Adipose tissue (tissue), 3 donors: ENCODE data around the gene ERBB2. TPM values are rescaled to one million over a fixed set of nuclear protein-coding genes. Genes with fewer than 3 reads are reported as not detected.

Source experiments
- H3K27ac ChIP-seq: one replicate; pipeline ENCODE4 v1.5.1; 2013; ENCODE audit warnings: low read depth, low read length
- WGBS, 3 donors: extraction: QIAGEN DNeasy Blood & Tissue Kit; methylation state at CpG; one replicate each; pipeline ENCODE4 v1.1.7; 2013; 5-methylcytosine and 5-hydroxymethylcytosine counted together
- polyA plus RNA-seq, 3 donors: library from polyadenylated mRNA; stranded (reverse); fragments of 200-250 nt; gene quantifications; one replicate each; pipeline ENCODE4 v1.2.3, GENCODE V29; 2013
- donor health status: healthy with polysubstance abuse.
- donor health status: Bipolar disorder and iron deficiency.
- donor health status: healthy.

ERBB2 gene
- polyA plus RNA-seq = 10 to 100 TPM in 1 of 3 donors, 1 to 10 TPM in 2; 7.2 to 28.0 (median 7.4) TPM

- H3K27ac ChIP-seq = no peak within 1 kb of the TSS
- WGBS, 3 donors = 2 to 9% (median 8%) methylated on average over 19 to 20 of the region's 20 CpGs
Measured at GRCh38 chr17:39699818-39700147, at the start of gene ERBB2. ERBB2 (plus strand) TSS chr17:39700064; CDS start chr17:39700239, 175 bp downstream.

GRCh38 chr17:39650121-39650579 lies 49.7 kb upstream of the ERBB2 start:
- WGBS, 3 donors = 83 to 87% (median 87%) methylated on average over 11 of the region's 11 CpGs
- no peak overlapping the region for H3K27ac ChIP-seq

- H3K27ac ChIP-seq = no peak overlapping the region
- 57 to 61% (median 57%) methylated on average over 8 of the region's 8 CpGs for WGBS, 3 donors
Measured at GRCh38 chr17:39651923-39652586, 47.8 kb upstream of the ERBB2 start.

- no peak overlapping the region for H3K27ac ChIP-seq
- 59 to 73% (median 67%) methylated on average over 7 of the region's 7 CpGs for WGBS, 3 donors
Measured at GRCh38 chr17:39652587-39653315, 47.1 kb upstream of the ERBB2 start.

- no peak overlapping the region for H3K27ac ChIP-seq
- 83 to 86% (median 86%) methylated on average over 9 to 12 of the region's 12 CpGs for WGBS, 3 donors
Measured at GRCh38 chr17:39653316-39653661, 46.6 kb upstream of the ERBB2 start.

- 56 to 70% (median 69%) methylated on average over 14 of the region's 14 CpGs for WGBS, 3 donors
- no peak overlapping the region for H3K27ac ChIP-seq
Measured at GRCh38 chr17:39653662-39654331, 46.1 kb upstream of the ERBB2 start.

- 90 to 92% (median 92%) methylated on average over 2 of the region's 2 CpGs for WGBS, 3 donors
- H3K27ac ChIP-seq = no peak overlapping the region
Measured at GRCh38 chr17:39655105-39655504, 44.8 kb upstream of the ERBB2 start.

GRCh38 chr17:39658346-39658745 lies 41.5 kb upstream of the ERBB2 start:
- WGBS, 3 donors = 86 to 95% (median 94%) methylated on average over 11 of the region's 11 CpGs
- H3K27ac ChIP-seq = no peak overlapping the region

- 81 to 89% (median 87%) methylated on average over 3 of the region's 3 CpGs for WGBS, 3 donors
- no peak overlapping the region for H3K27ac ChIP-seq
Measured at GRCh38 chr17:39658760-39659159, 41.1 kb upstream of the ERBB2 start.

GRCh38 chr17:39659279-39660010 lies 40.4 kb upstream of the ERBB2 start:
- WGBS, 3 donors = 47 to 68% (median 47%) methylated on average over 15 of the region's 15 CpGs
- H3K27ac ChIP-seq = no peak overlapping the region

- no peak overlapping the region for H3K27ac ChIP-seq
- WGBS, 3 donors = 66 to 81% (median 68%) methylated on average over 5 of the region's 5 CpGs
Measured at GRCh38 chr17:39660011-39660360, 39.9 kb upstream of the ERBB2 start.

GRCh38 chr17:39660397-39661385 lies 39.2 kb upstream of the ERBB2 start:
- no peak overlapping the region for H3K27ac ChIP-seq
- WGBS, 3 donors = 79 to 88% (median 81%) methylated on average over 35 of the region's 35 CpGs

GRCh38 chr17:39661744-39662541 lies 37.9 kb upstream of the ERBB2 start:
- H3K27ac ChIP-seq = no peak overlapping the region
- WGBS, 3 donors = 81 to 84% (median 82%) methylated on average over 8 of the region's 8 CpGs

- H3K27ac ChIP-seq = no peak overlapping the region
- WGBS, 3 donors = 77 to 88% (median 87%) methylated on average over 22 of the region's 22 CpGs
Measured at GRCh38 chr17:39662551-39663339, 37.1 kb upstream of the ERBB2 start.

- 55 to 73% (median 68%) methylated on average over 4 of the region's 4 CpGs for WGBS, 3 donors
- H3K27ac ChIP-seq = no peak overlapping the region
Measured at GRCh38 chr17:39663340-39663687, 36.5 kb upstream of the ERBB2 start.
